Caco-2 (cell line): ENCODE data around the gene PCBP2. TPM values are rescaled to one million over a fixed set of nuclear protein-coding genes. Genes with fewer than 3 reads are reported as not detected.

Experiments
- BruUV-seq: library from RNA; stranded (reverse); fragments of 400-500 nt; replicated peaks from 2 replicates; lab custom pipeline; 2021; lab: Mats Ljungman, UMichigan
- CTCF ChIA-PET: fragments of 300-600 bp; sonication (Branson Sonifier 250); formaldehyde crosslinking; loops from one replicate; lab custom pipeline; 2022; ENCODE audit warnings: antibody characterized with exemption; lab: Charles Lee
- POLR2A ChIA-PET: fragments of 300-600 bp; sonication (Branson Sonifier 250); formaldehyde crosslinking; loops from one replicate; lab custom pipeline; 2022; ENCODE audit warnings: antibody characterized with exemption; lab: Charles Lee
- DNase-seq, 2 experiments: peaks; one replicate each; pipeline versions ENCODE4 v3.0.0 to v3.0.0-alpha.2; 2020 to 2022
- H3K27me3 ChIP-seq: replicated peaks from 2 replicates; pipeline ENCODE4 v1.6.0; 2011; ENCODE audit warnings: low read length; ENCODE audit not compliant: control insufficient read depth, insufficient read depth
- H3K36me3 ChIP-seq: 2 replicates; pipeline ENCODE4 v1.5.1; 2011; ENCODE audit warnings: low read length; ENCODE audit not compliant: control insufficient read depth, insufficient read depth
- H3K4me1 ChIP-seq: fragments of 250-450 bp; sonication (Bioruptor Pico); 2 replicates; pipeline ENCODE4 v1.5.1; 2020; ENCODE audit warnings: mild to moderate bottlenecking
- H3K4me3 ChIP-seq: 2 replicates; pipeline ENCODE4 v1.5.1; 2011; ENCODE audit warnings: low read depth, mild to moderate bottlenecking, control low read depth, low read length
- H3K9me3 ChIP-seq: fragments of 250-450 bp; sonication (Bioruptor Pico); 2 replicates; pipeline ENCODE4 v1.5.1; 2020; ENCODE audit warnings: mild to moderate bottlenecking, moderate library complexity
- H3K27ac Mint-ChIP-seq: one replicate; pipeline ENCODE4 v1.8.0; 2022; ENCODE audit warnings: mixed read lengths; ENCODE audit not compliant: unreplicated experiment
- H3K27me3 Mint-ChIP-seq: one replicate; pipeline ENCODE4 v1.8.0; 2022; ENCODE audit warnings: mixed read lengths; ENCODE audit not compliant: insufficient read depth, unreplicated experiment
- H3K36me3 Mint-ChIP-seq: one replicate; pipeline ENCODE4 v1.8.0; 2022; ENCODE audit warnings: mild to moderate bottlenecking, mixed read lengths; ENCODE audit not compliant: insufficient read depth, unreplicated experiment
- H3K4me1 Mint-ChIP-seq: one replicate; pipeline ENCODE4 v1.8.0; 2022; ENCODE audit warnings: low read depth, mixed read lengths; ENCODE audit not compliant: unreplicated experiment
- H3K4me3 Mint-ChIP-seq: one replicate; pipeline ENCODE4 v1.8.0; 2022; ENCODE audit warnings: mild to moderate bottlenecking, moderate library complexity, mixed read lengths; ENCODE audit not compliant: unreplicated experiment
- H3K9me3 Mint-ChIP-seq: one replicate; pipeline ENCODE4 v1.8.0; 2022; ENCODE audit warnings: mixed read lengths; ENCODE audit not compliant: unreplicated experiment
- intact Hi-C: fragments of 100-400 bp; cut with micrococcal nuclease; formaldehyde crosslinking; loops from one replicate; pipeline ENCODE4 v1.10.0; 2022; ENCODE audit not compliant: unreplicated experiment
- total RNA-seq: library from RNA; stranded (reverse); gene quantifications from 2 replicates; pipeline ENCODE4 v1.2.3, GENCODE V29; 2022
- TF ChIP-seq, protein P1 (sequence below), 2 experiments: fragments of 200-600 bp in 1 of 2; IDR thresholded peaks; 1 replicate in 1 of 2; 2 replicates in 1 of 2; pipeline versions ENCODE4 v1.5.1 to v1.8.0; 2011 to 2022; ENCODE audit warnings: antibody characterized with exemption in 1 of 2, control low read depth in 1 of 2, inconsistent platforms in 1 of 2, low read depth in 1 of 2, low read length in 1 of 2, mild to moderate bottlenecking in 1 of 2, moderate library complexity in 1 of 2; ENCODE audit not compliant: insufficient read depth in 1 of 2, severe bottlenecking in 1 of 2, unreplicated experiment in 1 of 2

Gene PCBP2
- total RNA-seq, 1 experiment from 2014 or later = 1,143 TPM

DNA sequence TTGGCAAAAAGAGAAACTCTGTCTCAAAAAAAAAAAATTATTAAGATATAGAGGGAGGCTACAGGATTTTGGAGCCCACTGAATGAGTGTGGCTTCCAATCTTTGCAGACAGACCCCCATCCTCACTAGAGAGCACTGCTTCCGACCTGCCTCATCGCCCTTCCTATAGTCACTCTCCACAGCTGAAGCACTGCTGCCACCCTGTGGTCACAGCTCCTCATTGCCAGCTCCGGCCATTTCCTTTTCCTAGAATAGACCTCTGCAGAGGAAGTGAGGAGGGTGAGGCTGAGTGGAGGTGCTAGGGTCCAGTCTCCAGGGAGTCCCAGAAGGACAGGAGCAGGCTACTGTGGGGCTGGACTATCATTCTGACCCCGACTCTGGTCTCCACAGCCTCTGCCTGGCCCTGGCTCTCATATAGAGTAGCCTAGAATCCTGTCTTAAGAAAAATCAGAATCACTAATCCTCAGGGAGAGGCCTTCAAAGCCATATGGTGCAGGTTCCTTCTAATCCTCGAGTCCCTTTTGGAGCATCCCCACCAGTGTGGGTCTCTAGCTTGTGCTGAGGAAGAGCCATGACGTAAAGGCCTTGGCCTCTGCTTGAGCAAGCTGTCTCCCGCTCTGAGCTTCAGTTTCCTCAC is 56.8 kb downstream of the PCBP2 start:
- Mint-ChIP-seq H3K4me3 (no peak overlapping the region), H3K27ac (no peak overlapping the region), H3K9me3 (no peaks in the 10 kb centered on the region), H3K4me1 (no peaks in the 10 kb centered on the region), H3K27me3 (no peaks in the 10 kb centered on the region), H3K36me3 (peaks cover 28% of the 10 kb centered on the region)
- intact Hi-C loops = loop anchor here (1.0 to 2.0 kb wide), 5 partner anchors 26 to 184 kb away; no protein-coding TSS in a partner anchor
- Histone ChIP-seq H3K4me3 (no peak overlapping the region), H3K27me3 (no peaks in the 10 kb centered on the region), H3K9me3 (no peaks in the 10 kb centered on the region), H3K36me3 (peaks cover 4% of the 10 kb centered on the region), H3K4me1 (no peaks in the 10 kb centered on the region)
- TF ChIP-seq, protein P1, sequence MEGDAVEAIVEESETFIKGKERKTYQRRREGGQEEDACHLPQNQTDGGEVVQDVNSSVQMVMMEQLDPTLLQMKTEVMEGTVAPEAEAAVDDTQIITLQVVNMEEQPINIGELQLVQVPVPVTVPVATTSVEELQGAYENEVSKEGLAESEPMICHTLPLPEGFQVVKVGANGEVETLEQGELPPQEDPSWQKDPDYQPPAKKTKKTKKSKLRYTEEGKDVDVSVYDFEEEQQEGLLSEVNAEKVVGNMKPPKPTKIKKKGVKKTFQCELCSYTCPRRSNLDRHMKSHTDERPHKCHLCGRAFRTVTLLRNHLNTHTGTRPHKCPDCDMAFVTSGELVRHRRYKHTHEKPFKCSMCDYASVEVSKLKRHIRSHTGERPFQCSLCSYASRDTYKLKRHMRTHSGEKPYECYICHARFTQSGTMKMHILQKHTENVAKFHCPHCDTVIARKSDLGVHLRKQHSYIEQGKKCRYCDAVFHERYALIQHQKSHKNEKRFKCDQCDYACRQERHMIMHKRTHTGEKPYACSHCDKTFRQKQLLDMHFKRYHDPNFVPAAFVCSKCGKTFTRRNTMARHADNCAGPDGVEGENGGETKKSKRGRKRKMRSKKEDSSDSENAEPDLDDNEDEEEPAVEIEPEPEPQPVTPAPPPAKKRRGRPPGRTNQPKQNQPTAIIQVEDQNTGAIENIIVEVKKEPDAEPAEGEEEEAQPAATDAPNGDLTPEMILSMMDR (IDR thresholded peaks at IDR 0.05; ENCODE audit: insufficient read depth in 1 of 2, low read depth in 1 of 2, low read length in 1 of 2, severe bottlenecking in 1 of 2, unreplicated experiment in 1 of 2) = peak; percentile 81 to 91
- POLR2A ChIA-PET = interaction anchor here (0.6 to 1.0 kb wide), 2 partner anchors 135 to 156 kb away, joined by 3 to 4 read pairs; no protein-coding TSS in a partner anchor
- no TSS peak for BruUV-seq
- peak; percentile 80 to 88 for DNase-seq
- CTCF ChIA-PET = interaction anchor here (0.5 to 2.1 kb wide), 14 partner anchors 9 to 295 kb away, joined by 3 to 17 read pairs (median 5); partner anchors contain the start of genes AAAS, ATF7, MAP3K12 and TARBP2

DNA sequence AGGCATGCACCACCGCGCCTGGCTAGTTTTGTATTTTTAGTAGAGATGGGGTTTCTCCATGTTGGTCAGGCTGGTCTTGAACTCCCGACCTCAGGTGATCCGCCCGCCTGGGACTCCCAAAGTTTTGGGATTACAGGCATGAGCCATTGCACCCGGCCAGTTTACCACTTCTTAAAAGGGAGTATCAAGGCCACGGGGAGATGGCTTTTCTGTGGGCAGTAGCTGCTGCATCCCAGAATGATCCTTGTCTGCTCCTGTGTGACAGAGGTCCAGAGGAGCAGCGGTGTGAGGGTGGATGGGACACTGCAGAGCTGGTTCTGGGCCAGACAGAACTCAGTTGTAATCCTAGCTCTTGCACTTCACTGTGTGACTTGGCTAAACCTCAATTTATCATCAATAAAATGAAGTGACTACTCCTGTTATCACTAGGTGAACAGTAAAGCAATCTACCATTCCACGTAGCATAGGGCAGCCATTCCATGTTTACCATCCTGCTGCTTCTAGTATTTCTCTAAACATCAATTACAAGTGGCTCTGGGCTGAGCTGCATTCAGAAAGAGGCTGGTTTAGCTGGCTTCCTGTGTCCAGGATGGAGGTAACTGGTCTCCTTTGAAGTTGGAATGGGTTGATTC is 58.4 kb downstream of the PCBP2 start:
- Histone ChIP-seq H3K4me1 (no peaks in the 10 kb centered on the region), H3K27me3 (no peaks in the 10 kb centered on the region), H3K9me3 (no peaks in the 10 kb centered on the region), H3K4me3 (no peak overlapping the region), H3K36me3 (peaks cover 4% of the 10 kb centered on the region)
- DNase-seq = no peak
- no peak overlapping the region for H3K4me3 Mint-ChIP-seq
- H3K36me3 Mint-ChIP-seq = peaks cover 18% of the 10 kb centered on the region
- no TSS peak for BruUV-seq
- H3K4me1 Mint-ChIP-seq = no peaks in the 10 kb centered on the region
- H3K9me3 Mint-ChIP-seq = no peaks in the 10 kb centered on the region
- H3K27ac Mint-ChIP-seq = no peak overlapping the region
- POLR2A ChIA-PET = no interaction called here
- intact Hi-C loops = no loop called here
- CTCF ChIA-PET = interaction anchor here (1.1 to 2.5 kb wide), 2 partner anchors 9 to 34 kb away, joined by 3 to 7 read pairs; partner anchors contain the start of gene TARBP2
- no peaks in the 10 kb centered on the region for H3K27me3 Mint-ChIP-seq
- TF ChIP-seq, protein P1 (IDR thresholded peaks at IDR 0.05; ENCODE audit: insufficient read depth in 1 of 2, low read depth in 1 of 2, low read length in 1 of 2, severe bottlenecking in 1 of 2, unreplicated experiment in 1 of 2) = no peak

DNA sequence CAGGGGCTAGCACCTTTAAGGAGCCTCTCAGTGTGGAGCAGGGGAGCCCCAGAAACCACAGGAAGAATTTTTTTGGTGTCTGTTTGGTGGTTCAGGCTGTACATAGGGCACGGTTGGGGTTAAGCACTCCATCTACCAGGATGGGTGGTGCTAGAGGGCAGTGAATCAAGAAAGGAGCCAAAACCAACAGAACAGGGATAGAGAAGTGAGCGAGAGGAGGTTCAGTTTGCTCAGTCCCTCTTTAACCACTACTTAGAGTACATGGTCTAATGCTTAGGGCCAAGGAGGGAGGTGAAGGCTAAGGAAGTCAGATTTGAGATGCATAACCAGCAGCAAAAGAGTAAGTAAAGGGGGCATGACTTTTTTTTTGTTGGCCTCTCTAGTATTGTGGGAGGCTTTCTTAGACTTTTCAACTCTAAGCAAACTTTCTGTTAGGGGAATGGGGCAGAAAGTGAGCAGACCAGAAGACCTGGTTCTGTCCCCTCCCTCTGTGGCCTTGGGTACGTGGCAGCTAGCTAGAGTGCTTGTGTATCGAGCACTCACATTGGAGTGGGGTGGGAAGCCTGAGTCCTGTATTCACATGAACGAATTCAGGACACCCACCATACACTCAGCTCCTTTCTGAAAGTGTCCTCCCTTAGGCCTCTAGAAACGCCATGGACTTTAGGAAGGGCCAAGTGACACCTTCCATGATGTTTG is 62.0 kb downstream of the PCBP2 start:
- DNase-seq = no peak
- no peaks in the 10 kb centered on the region for H3K4me1 ChIP-seq
- no peak overlapping the region for H3K4me3 ChIP-seq
- H3K9me3 ChIP-seq = no peaks in the 10 kb centered on the region
- CTCF ChIA-PET = no interaction called here
- TF ChIP-seq, protein P1 (IDR thresholded peaks at IDR 0.05; ENCODE audit: insufficient read depth in 1 of 2, low read depth in 1 of 2, low read length in 1 of 2, severe bottlenecking in 1 of 2, unreplicated experiment in 1 of 2) = no peak
- no peak overlapping the region for H3K27ac Mint-ChIP-seq
- no peak overlapping the region for H3K4me3 Mint-ChIP-seq
- H3K9me3 Mint-ChIP-seq = no peaks in the 10 kb centered on the region
- H3K4me1 Mint-ChIP-seq = no peaks in the 10 kb centered on the region
- H3K27me3 Mint-ChIP-seq = no peaks in the 10 kb centered on the region
- BruUV-seq = no TSS peak
- H3K36me3 ChIP-seq = peaks cover 1% of the 10 kb centered on the region; the same call in 1 of the 2 replicates
- H3K36me3 Mint-ChIP-seq = no peaks in the 10 kb centered on the region
- POLR2A ChIA-PET = interaction anchor here (0.6 kb wide), 1 partner anchor 106 kb away, joined by 5 read pairs; no protein-coding TSS in a partner anchor
- H3K27me3 ChIP-seq = no peaks in the 10 kb centered on the region
- intact Hi-C loops = no loop called here
